ENCODE results near the gene QPRT. TPM values are rescaled to one million over a fixed set of nuclear protein-coding genes. Genes with fewer than 3 reads are reported as not detected.
"Not testable (repeated sequence)": the region's sequence is repeated elsewhere in the genome, so short reads cannot be mapped to it uniquely, and the experiment has no call there.

Gene QPRT
- total RNA-seq, 1 donor from 2014 or later, result 20.7 TPM

DNA sequence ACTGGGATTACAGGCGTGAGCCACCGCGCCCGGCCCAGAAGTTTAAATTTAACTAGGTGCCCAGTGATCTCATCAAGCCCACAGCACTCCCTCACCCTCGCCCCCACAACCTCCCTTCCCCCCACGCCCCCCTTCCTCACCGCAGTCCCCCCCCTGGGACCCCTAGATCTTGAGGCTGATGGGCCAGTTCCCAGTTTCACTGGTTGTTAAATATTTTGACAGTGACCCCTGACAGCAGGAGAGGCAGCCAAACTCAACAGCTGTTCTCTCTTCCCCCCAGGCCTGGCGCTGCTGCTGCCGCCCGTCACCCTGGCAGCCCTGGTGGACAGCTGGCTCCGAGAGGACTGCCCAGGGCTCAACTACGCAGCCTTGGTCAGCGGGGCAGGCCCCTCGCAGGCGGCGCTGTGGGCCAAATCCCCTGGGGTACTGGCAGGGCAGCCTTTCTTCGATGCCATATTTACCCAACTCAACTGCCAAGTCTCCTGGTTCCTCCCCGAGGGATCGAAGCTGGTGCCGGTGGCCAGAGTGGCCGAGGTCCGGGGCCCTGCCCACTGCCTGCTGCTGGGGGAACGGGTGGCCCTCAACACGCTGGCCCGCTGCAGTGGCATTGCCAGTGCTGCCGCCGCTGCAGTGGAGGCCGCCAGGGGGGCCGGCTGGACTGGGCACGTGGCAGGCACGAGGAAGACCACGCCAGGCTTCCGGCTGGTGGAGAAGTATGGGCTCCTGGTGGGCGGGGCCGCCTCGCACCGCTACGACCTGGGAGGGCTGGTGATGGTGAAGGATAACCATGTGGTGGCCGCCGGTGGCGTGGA is 15.6 kb downstream of the QPRT start:
- peak; percentile 81 for DNase-seq (ENCODE audit: low spot score)
- Mint-ChIP-seq H3K9me3 (ENCODE audit: low read depth) (no peaks in the 10 kb centered on the region), H3K36me3 (ENCODE audit: low read depth) (peaks cover 1% of the 10 kb centered on the region)

DNA sequence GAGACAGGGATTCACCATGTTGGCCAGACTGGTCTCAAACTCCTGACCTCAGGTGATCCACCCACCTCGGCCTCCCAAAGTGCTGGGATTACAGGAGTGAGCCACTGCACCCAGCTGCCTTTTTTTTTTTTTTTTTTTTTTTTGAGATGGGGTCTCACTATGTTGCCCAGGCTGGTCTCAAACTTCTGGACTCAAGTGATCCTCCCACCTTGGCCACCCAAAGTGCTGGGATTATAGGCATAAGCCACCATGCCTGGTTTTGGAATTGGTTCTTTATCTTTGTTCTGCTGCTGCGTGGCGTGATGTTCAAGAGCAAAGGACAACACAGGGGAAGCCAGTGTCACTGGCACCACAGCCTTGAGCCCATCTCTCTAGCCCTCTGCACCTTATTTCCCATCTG is 16.7 kb downstream of the QPRT start:
- not testable (repeated sequence) for H3K9me3 Mint-ChIP-seq (ENCODE audit: low read depth); H3K27ac Mint-ChIP-seq (ENCODE audit: unreplicated experiment); H3K4me3 Mint-ChIP-seq (ENCODE audit: unreplicated experiment); H3K27me3 Mint-ChIP-seq (ENCODE audit: low read depth); H3K4me1 Mint-ChIP-seq (ENCODE audit: low read depth); H3K36me3 Mint-ChIP-seq (ENCODE audit: low read depth)
- peak; percentile 13 for DNase-seq (ENCODE audit: low spot score)

More for the DNA sequence above, 15.6 kb downstream of the QPRT start:
- Mint-ChIP-seq H3K27me3 (ENCODE audit: low read depth) (no peaks in the 10 kb centered on the region), H3K4me1 (ENCODE audit: low read depth) (no peaks in the 10 kb centered on the region), H3K27ac (ENCODE audit: unreplicated experiment) (no peak overlapping the region), H3K4me3 (ENCODE audit: unreplicated experiment) (no peak overlapping the region)
- TF ChIP-seq, protein P1, sequence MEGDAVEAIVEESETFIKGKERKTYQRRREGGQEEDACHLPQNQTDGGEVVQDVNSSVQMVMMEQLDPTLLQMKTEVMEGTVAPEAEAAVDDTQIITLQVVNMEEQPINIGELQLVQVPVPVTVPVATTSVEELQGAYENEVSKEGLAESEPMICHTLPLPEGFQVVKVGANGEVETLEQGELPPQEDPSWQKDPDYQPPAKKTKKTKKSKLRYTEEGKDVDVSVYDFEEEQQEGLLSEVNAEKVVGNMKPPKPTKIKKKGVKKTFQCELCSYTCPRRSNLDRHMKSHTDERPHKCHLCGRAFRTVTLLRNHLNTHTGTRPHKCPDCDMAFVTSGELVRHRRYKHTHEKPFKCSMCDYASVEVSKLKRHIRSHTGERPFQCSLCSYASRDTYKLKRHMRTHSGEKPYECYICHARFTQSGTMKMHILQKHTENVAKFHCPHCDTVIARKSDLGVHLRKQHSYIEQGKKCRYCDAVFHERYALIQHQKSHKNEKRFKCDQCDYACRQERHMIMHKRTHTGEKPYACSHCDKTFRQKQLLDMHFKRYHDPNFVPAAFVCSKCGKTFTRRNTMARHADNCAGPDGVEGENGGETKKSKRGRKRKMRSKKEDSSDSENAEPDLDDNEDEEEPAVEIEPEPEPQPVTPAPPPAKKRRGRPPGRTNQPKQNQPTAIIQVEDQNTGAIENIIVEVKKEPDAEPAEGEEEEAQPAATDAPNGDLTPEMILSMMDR (IDR thresholded peaks at IDR 0.05), result no peak

- H3K4me1 Mint-ChIP-seq (ENCODE audit: low read depth), result peaks cover 4% of the 10 kb centered on the region
- no peaks in the 10 kb centered on the region for H3K27me3 Mint-ChIP-seq (ENCODE audit: low read depth)
- H3K27ac Mint-ChIP-seq (ENCODE audit: unreplicated experiment), result no peak overlapping the region
- DNase-seq (ENCODE audit: low spot score), result peak; percentile 83
- peaks cover 1% of the 10 kb centered on the region for H3K36me3 Mint-ChIP-seq (ENCODE audit: low read depth)
- no peak overlapping the region for H3K4me3 Mint-ChIP-seq (ENCODE audit: unreplicated experiment)
- TF ChIP-seq, protein P1 (IDR thresholded peaks at IDR 0.05), result no peak
- no peaks in the 10 kb centered on the region for H3K9me3 Mint-ChIP-seq (ENCODE audit: low read depth)
Observed at GRCh38 chr16:29696881-29697331, 17.9 kb downstream of the QPRT start.

DNA sequence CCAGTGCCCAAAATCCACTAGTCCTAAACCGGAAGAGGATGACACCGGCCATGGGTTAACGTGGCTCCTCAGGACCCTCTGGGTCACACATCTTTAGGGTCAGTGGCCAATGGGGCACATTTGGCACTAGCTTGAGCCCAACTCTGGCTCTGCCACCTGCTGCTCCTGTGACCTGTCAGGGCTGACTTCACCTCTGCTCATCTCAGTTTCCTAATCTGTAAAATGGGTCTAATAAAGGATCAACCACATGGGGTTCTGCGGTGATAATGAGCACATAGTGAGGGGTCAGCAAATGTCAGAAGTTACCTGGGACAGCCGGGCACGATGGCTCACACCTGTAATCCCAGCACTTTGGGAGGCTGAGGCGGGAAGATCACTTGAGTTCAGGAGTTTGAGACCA is 18.4 kb downstream of the QPRT start:
- H3K36me3 Mint-ChIP-seq (ENCODE audit: low read depth), result peaks cover 1% of the 10 kb centered on the region
- H3K4me1 Mint-ChIP-seq (ENCODE audit: low read depth), result peaks cover 4% of the 10 kb centered on the region
- no peaks in the 10 kb centered on the region for H3K27me3 Mint-ChIP-seq (ENCODE audit: low read depth)
- no peak overlapping the region for H3K27ac Mint-ChIP-seq (ENCODE audit: unreplicated experiment)
- no peaks in the 10 kb centered on the region for H3K9me3 Mint-ChIP-seq (ENCODE audit: low read depth)
- no peak overlapping the region for H3K4me3 Mint-ChIP-seq (ENCODE audit: unreplicated experiment)
- DNase-seq (ENCODE audit: low spot score), result no peak
- TF ChIP-seq, protein P1 (IDR thresholded peaks at IDR 0.05), result no peak

DNA sequence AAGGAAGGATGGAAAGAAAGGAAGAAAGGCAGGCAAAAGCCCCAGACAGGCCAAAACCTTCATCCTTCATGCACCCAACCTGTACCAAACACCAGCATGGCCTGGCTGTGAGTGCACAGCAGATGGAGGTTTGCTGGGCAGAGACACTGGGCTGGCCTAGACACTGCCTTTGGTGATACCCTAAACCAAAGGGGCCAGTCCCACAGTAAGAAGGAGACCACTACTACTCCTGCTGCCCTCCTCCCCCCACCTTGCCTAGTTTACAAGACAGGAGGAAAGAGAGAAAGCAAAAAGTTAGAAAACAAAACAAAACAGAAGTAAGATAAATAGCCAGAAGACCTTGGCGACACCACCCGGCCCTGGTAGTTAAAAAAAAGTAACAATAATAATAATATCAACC is 19.1 kb downstream of the QPRT start:
- no peaks in the 10 kb centered on the region for H3K27me3 Mint-ChIP-seq (ENCODE audit: low read depth)
- H3K27ac Mint-ChIP-seq (ENCODE audit: unreplicated experiment), result no peak overlapping the region
- H3K9me3 Mint-ChIP-seq (ENCODE audit: low read depth), result no peaks in the 10 kb centered on the region
- H3K4me3 Mint-ChIP-seq (ENCODE audit: unreplicated experiment), result no peak overlapping the region
- peak; percentile 7 for DNase-seq (ENCODE audit: low spot score)
- peaks cover 4% of the 10 kb centered on the region for H3K4me1 Mint-ChIP-seq (ENCODE audit: low read depth)
- TF ChIP-seq, protein P1 (IDR thresholded peaks at IDR 0.05), result no peak
- H3K36me3 Mint-ChIP-seq (ENCODE audit: low read depth), result peaks cover 1% of the 10 kb centered on the region
